GM18870 (cell line): ENCODE data around the gene TNIP3.

Experiments
- ATAC-seq: cut with Tn5 transposase; IDR thresholded peaks from one replicate; pipeline ENCODE4 v1.9.1; 2021; ENCODE audit warnings: moderate library complexity; ENCODE audit not compliant: unreplicated experiment

TNIP3 gene

DNA sequence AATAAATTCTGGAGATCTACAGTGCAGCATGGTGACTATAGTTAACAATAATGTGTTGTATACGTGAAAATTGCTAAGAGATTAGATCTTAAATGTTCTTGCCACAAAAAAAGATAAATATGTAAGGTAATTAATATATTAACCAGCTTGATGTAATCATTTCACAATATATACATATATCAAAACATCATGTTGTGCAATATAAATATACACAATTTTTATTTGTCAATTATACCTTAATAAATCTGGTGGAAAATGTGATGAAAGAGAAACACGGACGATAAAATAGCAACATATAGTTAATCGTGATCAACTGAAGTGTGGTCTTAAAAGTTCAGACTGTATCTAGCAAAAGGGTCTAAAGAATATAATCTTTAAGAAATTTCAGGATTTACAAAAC lies 75.3 kb downstream of the TNIP3 start:
- ATAC-seq, result no peak
